ENCODE results near the gene NDFIP1.

GRCh38 chr5:142098931-142099330 lies 9.6 kb upstream of the NDFIP1 start:
- no peak for TF ChIP-seq CTCF (IDR thresholded peaks at IDR 0.05)
- no peak for TF ChIP-seq POLR2A (IDR thresholded peaks at IDR 0.05)

All from adrenal gland (tissue), 5 donors.